Ramos (cell line): ENCODE data around the gene CHST15.

Experiments
- in situ Hi-C: fragments of 300-500 bp; cut with MboI; formaldehyde crosslinking; loops from one replicate; pipeline ENCODE4 v1.14.3; 2022; ENCODE audit warnings: low sequenced_read_pairs; ENCODE audit not compliant: unreplicated experiment

Gene CHST15

DNA sequence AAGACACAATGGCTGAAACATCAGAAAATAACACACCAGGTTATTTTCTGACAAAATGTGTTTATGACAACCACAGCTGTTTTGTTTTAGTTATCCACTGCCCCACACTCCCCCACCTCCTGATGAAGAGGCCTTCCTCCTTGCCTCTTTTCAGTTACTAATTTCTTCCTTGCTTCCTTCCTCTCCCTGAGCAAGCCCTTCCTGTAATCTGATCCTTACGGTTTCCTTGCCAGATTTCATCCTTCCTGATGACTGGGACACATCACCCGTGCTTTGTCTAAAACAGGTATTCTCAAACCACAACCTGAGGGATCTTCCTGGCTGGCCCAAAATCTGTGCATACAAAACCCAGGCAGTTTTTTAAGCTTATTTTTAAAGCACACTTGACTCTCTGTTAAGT is 39.4 kb downstream of the CHST15 start:
- in situ Hi-C loops, result no loop called here

DNA sequence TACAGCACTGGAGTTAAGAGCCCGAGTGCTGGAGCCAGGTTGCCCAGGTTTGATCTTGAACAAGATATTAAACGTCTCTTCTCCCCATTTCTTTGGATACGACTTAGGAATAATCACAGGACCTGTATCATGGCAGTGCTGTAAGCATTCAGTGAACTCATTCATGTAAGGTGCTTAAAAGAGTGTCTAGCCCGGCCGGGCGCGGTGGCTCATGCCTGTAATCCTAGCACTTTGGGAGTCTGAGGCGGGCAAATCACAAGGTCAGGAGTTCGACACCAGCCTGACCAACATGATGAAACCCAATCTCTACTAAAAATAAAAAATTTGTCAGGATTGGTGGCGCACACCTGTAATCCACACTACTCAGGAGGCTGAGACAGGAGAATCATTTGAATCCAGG is 40.8 kb downstream of the CHST15 start:
- in situ Hi-C loops, result no loop called here

DNA sequence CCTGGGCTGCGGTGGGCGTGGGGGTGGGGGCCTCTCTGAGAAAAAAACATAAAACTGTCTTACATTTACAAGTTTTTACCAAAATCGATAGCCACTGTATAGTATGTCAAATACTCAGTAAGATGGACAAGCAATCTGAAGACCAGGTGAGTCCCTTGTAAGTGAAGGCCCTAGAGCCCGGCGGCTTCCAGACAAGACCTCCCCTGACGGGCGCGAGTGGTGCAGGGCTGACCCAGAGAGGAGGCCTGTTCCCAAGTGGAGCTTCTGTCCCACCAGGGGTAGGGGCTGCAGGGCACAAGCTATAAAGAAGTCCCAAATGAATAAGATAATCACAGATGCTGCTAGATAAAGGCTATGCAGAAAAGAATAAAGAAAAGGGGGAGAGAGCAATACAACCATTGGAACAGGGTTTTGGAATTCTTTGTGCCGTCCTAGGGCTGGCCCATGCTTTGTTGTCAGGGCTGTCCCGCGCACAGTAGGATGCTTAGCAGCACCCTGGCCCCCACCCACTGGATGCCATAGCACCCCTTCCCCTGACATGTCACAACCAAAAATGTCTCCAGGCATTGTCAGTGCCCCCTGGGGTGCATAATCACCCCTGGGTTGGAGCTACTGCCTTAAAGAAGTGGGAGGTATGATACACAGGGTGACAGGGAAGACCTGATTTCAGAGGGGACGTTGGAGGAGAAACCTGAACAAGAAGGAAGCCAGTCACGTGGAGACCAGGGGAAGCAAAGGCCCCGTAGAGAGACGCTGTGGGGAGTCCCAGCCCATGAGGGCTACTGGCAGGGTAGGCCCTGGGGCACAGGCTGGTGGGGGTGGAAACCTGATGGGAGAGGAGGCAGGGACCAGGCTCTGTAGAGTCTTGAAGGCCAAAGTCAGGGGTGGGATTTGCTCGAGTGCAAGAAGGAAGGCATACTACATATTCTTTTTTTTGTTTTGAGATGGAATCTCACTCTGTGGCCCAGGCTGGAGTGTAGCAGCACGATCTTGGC is 43.1 kb downstream of the CHST15 start:
- in situ Hi-C loops, result no loop called here

DNA sequence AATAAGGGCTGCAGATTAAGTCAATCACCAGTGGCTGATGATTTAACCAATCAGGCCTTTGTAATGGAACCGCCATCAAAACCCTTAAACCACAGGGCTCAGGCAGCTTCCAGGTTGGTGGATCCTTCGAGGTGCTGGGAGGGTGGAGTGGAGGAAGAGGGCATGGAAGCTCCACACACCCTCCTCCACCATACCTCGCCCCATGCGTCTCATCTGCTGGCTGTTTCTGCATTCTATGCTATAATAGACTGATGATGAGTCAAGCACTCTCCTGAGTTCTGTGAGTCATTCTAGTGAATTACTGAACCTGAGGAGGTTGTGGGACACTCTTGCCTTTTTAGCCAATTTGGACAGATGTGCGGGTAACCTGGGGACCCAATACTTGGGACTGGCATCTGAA is 43.9 kb downstream of the CHST15 start:
- in situ Hi-C loops, result no loop called here

DNA sequence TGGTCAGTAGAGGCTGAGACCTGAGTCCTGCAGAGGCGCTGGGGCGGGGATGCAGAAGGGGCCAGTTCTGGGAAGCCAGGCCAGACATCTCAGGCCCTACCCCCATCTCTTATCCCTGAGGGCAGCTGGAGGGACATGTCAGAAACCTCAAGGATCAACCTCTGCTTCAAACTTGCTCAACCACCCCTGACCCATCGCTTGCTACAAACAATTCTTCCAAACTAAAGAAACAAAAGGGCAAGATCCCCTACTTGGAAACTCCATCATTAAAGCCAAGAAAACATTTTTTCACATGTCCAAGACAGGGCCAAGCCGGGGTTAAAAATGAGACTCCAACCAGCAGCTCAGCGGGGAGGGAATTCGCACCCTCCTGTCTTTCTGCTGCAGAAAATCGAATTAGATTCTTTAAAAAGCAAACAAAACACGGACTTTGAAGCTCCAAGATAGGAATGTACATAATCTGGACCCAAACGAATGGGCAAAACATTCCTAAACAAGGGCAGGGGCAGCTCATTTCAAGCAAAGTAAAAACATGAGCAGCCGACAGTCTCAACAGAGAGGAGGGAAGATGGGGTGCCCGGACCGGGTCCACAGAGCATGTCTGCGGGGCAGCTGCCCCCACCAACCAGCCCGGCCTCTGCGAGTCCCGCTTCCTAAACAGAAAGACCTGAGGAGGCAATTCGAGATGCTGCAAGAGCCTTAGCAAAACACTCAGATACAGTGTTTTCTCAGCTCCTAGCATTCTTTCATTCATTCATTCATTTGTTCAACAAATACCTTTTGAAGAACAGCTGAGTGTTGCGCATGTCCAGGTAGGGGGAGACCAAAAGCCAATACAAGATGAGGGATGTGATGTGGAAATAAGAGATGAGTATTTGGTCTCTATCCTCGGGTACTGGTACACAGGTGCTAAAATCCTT is 44.8 kb downstream of the CHST15 start:
- in situ Hi-C loops, result no loop called here

DNA sequence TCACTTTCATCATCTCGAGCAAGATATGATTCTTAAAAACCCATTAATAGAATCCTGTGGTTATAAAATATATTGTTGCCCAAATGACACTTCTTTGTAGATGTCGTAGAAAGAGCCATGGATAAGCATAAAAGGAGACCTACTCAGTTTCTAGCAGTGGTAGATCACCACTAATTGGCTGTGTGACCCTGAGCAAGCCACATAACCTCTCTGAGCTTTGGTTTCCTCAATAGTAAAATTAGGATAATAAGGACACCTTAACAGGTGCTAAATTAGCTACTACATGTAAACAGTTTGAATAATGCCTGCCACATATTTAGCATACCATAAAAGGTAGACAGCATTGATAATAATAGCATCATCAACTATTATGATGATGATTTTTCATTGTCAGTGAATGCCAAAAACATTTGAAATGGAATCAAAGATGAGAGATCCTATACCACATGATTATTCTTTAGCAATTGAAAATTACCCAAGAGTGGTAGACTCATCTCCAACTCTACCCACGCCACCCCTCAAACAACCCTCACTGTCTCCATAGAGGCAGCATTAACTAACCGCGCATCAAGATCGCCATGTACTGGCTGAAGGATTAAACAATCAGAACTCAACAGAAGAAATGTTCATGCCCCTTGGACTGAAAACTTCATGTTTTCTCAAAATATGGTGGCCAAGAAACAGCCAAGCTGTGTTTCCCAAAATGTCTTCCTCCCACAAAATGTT is 45.8 kb downstream of the CHST15 start:
- in situ Hi-C loops, result no loop called here

DNA sequence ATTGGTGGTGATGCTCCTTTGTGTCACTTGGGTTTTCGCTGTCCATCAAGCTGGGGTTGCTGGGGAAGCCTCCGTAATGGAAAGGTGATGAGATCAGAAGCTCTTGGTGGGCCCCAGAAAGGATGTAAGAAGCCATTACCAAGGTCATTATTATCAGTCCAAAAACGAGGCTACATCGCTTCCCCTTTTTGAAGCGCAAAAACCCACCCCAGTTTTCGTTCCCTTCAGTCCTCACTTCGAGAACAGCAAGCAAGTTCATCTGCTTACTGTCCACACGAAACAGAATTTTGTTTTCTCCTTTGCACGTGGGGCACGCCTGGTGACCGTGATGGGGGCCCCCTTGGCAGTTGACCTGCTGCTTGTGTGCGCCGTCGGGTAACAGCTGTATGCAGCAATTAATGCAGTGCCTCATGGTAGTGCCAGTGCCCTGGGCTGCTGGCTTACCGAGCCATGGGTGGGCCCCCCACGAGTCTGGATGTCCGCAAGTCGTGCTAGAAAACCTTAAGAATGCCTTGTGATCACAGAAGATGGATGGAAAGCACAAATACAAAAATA is 47.5 kb downstream of the CHST15 start:
- in situ Hi-C loops, result no loop called here

DNA sequence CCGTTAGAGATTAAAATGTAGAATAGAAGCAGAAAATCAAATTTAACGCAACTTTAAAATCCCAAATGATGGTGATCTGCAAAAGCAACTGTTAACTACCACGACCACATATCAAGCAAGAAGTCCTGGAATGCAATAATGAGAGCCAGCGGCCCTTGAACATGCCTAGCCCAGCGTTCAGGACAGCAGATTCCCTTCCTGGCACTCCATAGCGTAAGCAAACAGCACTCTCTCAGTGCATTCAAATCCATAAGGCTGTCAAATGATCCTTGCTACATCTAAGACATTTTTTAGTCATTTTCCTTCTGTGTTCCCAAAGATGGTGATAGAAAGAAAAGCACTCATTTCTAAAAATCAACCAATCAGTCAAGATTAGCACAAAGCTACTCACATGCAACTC is 48.1 kb downstream of the CHST15 start:
- in situ Hi-C loops, result no loop called here

DNA sequence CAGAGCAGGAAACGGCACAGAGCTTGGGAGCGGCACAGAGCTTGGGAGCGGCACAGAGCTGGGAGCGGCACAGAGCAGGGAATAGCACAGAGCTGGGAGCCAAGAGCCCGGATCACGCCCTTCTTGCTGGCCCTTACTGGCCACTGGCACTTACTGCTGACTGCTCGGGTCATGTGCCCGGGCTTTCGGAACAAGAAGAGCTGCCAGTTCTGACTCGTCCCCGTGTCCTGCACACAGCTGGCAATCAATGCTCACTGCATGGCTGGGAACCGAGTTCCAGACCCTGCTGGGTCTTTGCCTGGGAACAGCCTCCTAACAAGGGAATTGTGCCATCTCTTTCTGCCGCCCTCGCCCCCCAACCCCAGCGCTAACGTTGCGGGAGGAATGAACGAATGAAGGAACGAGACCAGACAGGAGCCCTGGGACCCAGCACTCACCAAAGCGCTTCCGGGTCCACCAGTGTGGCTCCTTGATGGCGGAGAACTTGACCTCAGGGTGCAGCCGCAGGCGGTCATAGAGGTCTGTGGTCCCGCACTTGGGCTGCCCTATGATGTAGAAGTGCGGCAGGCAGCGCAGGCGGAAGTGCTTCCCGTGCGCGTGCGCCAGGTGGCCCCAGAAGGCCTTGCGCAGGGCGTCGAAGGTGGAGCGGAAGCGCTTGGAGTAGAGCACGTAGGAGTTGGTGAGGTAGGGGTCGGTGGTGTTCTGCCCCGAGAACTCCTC is 49.1 kb downstream of the CHST15 start:
- in situ Hi-C loops, result no loop called here

DNA sequence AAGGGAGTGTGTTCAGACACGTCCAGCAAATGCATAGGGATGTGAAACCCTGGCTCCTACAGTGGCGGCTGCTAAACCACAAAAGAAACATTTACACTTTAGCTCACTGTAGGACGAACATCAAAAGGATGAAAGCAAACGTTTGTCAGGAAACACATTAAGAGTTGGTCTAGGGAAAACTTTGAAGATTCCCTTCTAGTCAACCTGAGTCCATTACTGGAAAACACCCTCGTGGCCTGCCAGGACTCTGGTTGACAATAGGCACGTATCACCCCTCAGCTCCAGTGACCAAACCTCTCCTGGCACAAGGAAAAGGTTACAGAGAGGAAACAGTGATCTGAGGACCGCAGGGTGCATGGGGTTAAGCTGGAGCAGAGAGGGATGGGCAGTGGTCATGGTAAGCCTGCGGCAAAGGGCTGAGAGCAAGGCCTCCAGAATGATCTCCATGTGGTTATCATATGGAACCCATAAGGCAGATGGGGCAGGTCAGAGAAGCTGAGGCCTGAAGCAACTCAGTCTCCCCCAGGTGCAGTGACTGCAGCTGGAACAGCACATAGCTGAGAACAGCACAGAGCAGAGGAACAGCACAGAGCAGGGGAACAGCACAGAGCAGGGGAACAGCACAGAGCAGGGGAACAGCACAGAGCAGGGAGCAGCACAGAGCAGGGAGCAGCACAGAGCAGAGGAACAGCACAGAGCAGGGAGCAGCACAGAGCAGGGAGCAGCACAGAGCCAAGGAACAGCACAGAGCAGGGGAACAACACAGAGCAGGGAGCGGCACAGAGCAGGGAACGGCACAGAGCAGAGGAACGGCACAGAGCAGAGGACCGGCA is 49.9 kb downstream of the CHST15 start:
- in situ Hi-C loops, result no loop called here

DNA sequence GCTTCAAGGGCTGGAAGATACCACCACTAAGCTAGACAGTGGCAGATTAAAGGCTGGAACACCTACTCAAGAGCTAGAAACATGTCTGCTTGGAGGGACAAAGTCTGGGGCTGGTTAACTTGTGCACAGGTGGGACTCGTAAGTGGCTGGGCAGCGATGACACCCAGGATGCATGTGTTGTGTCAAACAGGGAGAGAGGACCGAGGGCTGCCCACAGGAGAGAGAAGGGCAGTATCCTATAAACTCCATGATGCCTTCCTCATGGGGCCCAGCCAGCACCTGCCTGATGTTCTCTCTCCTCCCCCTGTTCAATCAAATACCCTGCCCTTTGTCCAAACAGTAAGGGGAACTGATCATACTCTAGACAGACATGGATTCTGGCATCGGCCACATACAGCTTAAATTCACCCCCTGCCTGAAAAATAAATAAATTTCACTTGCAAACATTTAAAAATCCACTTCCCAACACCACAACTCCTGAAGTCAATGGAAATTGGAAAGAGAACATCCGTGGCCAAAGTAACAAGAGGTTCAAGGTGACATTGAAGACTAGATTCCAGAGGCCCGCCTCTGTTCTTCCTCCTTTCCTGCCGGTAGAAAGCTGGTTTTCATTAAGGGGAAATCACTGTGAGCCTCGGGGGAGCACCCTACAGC is 50.6 kb downstream of the CHST15 start:
- in situ Hi-C loops, result no loop called here

DNA sequence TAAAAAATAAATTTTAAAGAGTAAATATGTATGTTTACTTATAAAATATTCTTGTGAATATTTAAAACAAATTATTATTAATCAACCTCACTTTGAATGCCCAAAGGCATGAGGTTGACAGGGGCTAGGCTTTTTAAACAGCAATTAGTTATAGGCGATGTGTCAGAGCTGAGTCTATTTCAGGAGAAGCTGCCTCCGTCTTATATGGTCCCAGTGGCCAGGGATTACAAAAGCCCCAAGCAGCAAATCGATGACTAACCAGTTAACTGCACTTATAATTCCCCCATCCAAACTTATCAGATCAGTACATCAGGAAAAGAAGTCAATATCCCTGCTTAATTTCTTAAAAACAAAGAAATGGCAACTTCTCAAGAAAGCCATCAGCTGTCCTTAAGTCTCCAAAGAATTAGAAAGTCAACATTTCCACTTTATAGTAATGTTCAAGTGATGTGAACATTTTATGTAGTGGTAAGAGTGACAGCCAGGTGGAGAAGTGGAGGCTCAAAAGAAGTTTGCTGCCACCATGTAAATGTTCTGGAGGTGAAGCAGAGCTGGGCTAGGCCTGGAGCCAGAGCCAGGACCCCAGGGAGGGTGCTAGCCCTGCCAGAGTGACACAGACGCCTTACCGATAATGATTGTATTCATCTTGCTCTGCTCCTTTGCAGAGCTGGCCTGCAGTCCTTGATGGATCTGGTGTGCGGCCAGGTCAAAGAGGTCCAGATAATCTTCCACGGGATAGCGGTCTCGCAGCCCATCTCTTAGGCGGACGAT is 51.5 kb downstream of the CHST15 start:
- in situ Hi-C loops, result no loop called here

DNA sequence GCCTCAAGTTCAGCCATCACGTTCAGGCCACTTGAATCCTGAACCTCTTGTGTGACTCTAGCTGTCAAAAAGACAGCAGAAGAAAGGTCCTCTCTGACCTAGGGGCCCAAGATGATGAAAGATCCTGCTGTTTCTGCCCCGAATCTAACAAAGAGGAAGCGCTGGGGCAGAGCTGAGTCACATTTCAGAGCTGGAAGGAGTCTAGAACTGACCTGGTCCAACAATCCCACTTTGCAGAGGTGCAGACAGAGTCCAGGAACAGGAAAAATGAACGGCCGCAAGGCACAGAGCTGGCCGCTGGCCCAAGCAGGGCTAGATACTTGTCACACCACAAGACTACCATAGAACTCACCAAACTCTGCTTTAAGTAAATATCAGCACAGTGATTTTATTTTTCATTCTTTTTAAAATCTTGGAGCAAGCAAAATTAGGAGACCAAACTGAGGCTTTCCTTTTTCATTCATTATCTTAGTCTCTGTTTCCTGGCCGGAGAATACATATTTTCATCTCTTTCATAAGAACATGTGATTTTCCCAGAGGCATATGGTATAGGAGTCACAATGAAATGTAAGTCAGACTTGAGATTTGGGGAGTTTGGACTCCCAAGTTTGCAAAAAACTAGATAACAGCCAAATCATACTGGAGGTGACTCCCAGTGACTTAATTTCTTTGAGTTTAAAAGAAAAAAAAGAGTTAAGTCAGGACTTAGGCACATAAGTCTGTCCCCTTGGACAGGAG is 52.8 kb downstream of the CHST15 start:
- in situ Hi-C loops, result no loop called here

DNA sequence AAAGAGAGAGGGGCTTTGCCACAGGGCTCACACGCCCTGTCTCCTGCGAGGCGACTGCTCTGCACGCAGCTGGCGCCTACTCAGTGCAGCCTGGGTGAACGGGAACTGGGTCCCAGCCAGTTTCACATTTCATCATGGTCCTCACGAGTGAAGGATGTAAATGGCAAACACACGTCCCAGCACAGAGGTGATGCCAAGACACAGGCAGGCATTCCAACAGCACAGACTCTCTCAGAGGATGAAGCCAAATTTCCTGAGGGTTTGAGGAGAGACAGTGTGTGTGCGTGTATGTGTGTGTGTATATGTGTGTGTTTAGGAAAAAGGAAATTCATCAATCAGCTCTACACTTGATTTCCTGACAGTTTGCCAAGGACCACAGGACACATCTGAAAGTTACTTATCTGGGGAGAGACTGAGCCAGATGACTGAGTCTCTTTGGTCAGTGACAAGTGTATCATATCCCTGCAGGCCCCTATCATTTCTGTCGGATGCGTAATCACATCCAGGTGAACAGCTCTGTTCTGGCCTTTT is 53.9 kb downstream of the CHST15 start:
- in situ Hi-C loops, result no loop called here

DNA sequence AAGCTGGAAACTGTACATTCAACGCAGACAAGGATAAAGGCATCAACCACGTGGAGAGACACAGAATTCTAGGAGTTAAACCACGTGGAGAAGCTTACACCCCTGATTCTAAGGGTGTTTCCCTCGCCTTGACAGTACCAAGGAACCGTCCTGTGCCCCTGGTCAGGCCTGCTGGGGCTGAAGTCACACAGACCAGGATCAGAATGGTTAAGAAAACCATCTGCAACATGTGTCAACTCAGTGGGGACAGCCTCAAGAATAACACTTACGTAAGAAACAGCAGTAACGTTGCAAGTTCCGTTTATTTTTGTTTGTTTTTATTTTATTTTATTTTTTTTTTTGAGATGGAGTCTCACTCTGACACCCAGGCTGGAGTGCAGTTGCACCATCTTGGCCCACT is 55.6 kb downstream of the CHST15 start:
- in situ Hi-C loops, result no loop called here

DNA sequence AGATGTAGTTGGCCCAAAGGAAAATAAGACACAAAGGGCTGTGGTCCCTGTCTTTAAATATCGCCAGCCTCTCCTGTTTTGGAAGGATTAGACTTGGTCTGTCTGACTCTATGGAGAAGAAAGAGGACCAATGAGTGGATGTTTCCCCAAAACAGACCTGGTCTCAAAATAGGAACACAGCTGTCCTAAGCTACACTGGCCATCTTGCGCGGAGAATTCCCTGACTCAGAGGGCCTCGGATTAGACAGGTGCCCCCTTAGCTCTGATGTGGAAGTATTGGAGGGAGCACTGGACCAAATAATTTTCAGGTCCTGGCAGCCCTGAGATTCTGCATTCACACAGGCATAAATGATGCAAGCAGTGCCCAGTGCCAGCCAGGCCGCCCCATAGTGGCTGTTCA is 56.1 kb downstream of the CHST15 start:
- in situ Hi-C loops, result no loop called here

DNA sequence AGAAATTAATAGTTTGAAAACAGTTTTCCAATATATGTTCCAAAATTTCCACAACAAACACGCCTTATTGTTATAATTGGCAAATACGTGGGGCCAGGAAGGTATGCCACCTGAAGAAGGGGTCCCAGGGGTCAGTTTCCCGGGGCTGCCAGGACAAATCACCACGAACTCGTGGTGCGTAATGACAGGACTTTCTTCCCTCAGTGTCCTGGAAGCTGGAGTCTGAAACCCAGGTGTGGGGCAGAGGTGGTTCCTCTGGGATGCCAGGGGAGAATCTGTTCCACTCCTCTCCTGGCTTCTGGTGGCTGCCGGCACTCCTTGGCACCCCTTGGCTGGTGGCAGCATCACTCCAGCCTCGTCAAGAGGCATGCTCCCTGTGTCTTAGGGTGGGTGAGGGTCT is 56.7 kb downstream of the CHST15 start:
- in situ Hi-C loops, result no loop called here
